Activated CD4-positive, alpha-beta T cell treated with anti-CD3 and anti-CD28 coated beads for 48 hours (primary cell): ENCODE measurements around the gene LGR6.
A peak's percentile ranks its signal among the peaks of the same experiment; 100 is the strongest.
"Not testable (repeated sequence)": the region's sequence is repeated elsewhere in the genome, so short reads cannot be mapped to it uniquely, and the experiment has no call there.

Experiments
- DNase-seq: peaks from one replicate; pipeline ENCODE4 v3.0.0-alpha.2; 2020

Gene LGR6

DNA sequence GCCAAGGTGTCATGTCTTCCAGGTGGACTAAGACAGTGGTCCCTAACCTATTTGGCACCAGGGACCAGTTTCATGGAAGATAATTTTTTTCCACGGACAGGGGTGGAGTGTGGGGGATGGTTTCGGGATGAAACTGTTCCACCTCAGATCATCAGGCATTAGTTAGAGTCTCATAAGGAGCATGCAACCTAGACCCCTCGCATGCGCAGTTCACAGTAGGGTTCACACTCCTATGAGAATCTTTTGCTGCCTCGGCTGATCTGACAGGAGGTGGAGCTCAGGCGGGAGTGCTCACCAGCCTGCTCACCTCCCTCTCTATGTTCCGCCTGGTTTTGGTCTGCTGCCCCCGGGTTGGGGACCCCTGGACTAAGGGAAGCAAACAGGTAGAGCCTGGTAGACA lies 30.9 kb downstream of the LGR6 start:
- DNase-seq, result no peak

DNA sequence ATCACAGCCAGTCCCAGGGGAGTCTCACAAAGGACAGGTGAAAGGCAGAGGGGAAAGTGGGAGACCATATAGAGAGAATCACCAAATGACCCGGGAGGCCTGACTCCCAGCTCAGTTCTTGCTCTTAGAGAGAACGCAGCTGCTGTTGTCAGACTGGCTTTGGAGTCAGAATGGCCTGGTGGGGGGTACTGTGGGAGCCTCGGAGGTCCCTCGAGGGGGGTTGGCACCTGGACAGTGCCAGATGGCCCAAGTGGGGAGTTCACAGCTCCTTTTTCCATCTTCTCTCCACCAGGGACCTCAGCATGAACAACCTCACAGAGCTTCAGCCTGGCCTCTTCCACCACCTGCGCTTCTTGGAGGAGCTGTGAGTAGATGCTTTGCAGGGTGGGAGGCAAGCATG lies 31.5 kb downstream of the LGR6 start:
- no peak for DNase-seq

DNA sequence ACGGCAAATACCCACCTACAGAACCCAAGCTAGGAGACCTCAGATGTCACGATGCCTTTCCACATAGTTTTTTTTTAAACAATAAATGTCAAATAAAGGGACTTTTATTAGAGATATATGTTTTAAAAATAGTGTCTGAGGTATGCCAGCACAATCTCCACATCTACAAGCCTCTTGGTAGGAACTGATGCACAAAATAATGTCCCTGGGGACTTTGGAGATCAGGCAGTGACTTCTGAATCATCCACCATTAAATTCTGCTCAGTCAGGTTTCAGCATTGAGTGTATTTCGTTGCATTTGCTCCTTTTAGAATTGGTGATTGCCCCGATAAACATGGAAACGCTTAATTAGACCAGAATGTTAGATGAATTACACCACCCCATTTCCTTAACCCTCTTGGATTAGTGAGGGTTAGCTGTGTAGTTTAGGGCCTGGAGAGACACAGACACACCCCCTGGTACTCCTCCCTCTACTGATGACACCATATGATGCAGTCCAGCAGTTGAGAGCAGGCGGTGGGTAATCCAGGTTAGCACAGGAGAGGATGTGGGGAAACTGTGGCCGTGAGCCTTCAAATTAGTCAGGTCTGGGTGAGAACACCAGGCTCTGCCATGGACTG lies 33.6 kb downstream of the LGR6 start:
- DNase-seq, result no peak

DNA sequence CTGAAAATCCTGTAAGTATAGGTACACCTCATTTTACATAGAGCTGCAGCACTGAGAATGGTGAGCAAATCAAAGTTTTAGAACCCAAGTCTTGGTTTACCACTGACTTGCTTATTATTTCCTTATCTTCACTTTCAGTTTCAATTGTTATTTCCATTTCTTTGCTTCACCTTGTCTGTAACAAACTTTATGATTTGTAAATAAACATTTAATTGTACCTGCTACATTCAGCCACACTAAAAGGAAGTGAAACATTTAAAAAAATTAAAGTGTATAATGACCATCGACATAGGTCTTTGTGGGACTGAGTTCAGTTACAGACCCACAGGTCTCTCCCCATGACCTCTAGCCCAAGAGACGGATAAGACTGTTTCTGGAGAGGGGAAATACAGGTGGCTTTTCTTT lies 34.4 kb downstream of the LGR6 start:
- no peak for DNase-seq

DNA sequence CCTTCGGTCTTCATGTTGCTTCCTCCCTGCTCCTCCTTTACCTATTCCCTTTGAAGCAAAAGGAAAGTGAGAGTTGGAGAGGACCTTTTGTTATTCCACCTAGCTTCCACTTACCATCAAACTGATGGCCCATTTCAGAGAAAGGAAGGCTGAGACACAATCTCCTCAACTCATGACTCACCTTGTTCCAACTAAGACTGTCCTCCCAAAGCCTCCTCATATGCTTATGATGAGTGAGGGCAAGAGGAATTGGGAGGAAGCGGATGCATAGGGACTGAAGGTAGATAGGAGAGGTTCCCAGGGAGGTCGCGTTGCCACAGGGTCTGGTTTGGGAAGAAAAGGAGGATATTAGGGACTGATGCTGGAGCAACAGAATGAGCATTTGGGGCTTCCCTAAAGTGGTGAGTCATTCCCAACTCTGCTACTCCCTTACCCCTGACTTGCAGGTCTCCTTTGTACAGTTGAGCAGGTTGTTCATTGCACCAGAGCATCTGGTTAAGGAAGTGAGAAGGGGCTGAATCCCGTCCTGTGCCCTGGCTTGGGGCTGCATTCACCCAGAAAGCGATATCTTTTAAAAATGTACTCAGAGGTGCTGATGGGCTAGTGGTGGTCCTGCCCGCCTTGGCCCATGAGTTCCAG lies 35.0 kb downstream of the LGR6 start:
- no peak for DNase-seq

DNA sequence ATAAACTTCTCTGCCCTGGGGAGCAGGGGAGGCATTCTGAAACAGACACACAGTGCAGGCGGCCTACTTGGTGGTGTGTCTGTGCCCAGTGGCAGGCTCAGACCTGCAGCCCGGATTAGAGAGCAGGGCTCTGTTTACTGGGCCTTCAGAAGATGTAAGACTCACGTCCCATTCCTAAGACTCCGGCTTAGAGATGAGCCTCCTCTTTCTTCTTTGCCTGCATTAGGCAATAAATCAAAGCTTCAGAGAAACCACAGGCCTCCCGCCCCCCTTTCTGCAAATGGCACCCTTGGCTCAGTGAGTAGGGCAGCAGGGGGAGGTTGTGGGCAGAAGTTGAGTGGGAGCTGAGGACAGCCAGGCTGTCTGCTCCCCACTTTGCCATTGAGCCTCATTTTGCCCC lies 35.8 kb downstream of the LGR6 start:
- no peak for DNase-seq

DNA sequence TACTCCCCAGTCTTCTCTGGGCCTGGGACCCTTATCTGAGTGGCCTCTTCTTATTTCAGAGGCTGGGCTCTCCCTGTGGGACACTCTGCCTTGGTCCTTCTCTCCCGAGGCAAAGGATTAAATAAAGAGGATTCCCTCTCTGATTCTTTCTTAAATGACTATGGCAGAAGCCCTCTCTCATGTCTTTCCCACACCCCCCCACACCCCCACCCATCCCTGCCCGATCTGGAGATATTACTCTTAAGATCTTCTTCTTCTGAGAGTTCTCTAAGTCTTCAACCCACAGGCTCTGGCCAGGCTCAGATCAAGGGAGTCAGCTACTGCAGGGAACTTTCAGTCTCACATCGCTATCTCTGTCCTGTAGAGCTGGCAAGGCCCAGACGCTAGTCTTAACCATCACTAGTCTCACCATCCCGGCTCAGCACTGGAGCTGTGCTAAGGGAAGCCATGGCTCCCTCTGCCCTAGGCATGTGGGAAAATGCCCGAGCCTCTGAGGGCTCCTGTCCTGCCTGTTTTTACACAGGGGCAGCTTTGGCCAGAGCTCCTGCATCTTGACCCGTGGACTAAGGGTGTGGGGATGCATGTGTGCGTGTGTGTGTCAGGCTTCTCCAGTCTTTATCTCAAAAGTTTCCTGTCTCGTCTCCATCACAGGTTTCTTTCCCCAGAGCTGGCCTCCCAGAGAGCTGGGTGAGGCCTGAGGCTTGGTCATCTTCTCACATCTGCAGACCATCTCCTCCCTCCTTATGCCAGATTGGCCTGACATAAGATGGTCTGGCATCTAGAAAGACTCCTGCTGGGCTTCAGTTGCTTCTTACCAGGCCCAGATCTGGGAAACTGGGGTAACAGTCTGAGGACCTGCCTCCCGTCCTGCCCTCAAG lies 36.7 kb downstream of the LGR6 start:
- no peak for DNase-seq

DNA sequence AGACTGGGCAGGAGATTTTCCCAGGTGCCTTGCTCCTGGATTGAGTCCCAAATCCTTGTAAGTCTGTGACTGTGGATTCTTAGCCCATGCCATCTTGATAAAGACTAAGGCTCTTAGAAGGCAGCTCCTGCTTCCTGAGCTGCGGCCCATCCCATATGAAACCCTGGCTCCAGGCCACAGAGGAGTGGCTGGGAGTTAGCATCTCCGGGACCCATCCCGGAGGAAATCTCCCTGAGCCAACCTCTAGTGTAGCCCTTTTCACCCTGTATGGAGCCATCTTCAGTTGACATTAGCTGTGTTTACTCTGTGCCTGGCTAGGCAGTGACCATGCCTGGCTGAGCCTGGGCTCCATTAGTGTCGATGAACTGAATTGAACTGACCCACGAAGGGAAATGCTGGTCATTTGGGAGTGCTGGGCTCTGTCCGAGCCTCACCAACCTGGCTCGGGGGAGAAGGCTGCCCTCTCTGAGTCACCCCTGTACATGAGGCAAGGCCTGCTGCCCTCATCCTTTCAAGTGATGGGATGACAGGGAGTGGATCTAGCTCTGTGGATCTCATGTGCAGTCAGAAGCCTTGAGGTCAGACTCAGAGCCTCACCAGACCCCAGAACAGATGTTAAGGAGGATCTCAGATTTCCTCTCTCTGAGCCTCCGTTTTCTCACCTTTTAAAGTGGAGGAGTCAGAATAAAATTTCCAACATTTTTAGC lies 37.5 kb downstream of the LGR6 start:
- no peak for DNase-seq

DNA sequence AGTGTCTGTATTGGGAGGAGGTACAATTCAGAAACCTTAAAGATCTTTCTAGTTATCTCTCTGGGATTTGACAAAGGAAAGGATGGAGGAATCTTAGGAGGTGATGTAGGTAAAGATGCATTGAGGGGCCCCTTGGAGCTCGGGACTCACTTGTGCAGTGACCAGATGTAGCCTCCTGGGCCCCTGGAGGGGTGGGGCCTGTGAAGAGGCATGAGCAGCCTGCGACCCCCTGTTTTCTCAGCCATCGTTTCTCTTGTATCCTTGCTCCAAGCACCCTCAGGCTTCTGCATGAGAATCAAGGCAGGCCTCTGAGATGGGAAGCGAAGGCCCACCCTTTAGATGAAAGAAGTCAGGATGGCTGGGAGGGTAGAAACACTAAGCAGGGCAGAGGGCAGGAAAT lies 39.6 kb downstream of the LGR6 start:
- no peak for DNase-seq

DNA sequence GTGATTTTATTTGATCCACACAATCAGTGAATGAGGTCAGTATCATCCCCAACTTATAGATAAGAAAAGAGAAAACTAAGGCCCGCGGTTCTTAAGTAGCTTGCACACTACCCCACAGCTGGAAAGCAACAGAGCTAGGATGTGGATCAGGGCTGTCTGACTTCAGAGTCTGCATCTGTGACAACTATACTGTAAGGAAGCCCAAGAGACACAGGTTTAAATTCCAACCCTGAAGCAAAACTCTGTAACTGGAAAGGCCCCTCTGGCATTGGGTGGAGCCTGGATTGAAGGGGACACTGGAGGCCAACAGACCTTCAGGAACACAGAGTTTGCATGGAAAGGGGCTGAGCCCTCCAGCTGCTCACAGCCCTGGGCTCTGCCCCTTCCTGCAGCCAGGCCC lies 40.2 kb downstream of the LGR6 start:
- no peak for DNase-seq

DNA sequence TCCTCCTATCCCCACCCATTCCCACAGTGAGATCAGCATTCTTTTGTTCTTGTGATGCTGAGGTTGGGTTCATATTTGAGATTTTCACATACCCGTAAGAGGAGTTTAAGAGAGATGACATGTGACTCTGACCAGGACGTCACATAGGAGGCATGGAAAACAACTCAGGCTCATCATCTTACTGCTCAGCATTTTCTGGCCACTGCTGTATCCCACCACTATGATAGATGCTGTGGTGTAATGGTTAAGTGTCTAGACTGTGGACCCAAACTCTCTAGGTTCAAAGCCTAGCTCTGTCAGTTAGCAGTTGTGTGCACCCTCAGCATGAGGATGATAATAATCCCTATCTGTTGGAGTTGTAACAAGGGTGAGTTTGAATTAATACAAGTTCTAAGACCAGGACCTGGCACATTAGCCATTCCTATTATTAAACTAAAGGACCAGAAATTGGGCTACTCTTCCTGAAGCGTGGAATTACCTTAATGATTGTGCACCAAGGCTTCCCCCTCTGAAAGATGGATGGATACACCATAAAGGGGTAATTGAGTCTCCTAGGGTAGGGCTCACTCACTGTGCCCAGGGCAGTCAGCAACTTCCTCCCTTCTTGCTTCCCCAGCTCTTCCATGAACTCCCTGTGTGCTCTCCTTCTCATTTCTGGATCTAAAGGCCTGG lies 40.9 kb downstream of the LGR6 start:
- no peak for DNase-seq

DNA sequence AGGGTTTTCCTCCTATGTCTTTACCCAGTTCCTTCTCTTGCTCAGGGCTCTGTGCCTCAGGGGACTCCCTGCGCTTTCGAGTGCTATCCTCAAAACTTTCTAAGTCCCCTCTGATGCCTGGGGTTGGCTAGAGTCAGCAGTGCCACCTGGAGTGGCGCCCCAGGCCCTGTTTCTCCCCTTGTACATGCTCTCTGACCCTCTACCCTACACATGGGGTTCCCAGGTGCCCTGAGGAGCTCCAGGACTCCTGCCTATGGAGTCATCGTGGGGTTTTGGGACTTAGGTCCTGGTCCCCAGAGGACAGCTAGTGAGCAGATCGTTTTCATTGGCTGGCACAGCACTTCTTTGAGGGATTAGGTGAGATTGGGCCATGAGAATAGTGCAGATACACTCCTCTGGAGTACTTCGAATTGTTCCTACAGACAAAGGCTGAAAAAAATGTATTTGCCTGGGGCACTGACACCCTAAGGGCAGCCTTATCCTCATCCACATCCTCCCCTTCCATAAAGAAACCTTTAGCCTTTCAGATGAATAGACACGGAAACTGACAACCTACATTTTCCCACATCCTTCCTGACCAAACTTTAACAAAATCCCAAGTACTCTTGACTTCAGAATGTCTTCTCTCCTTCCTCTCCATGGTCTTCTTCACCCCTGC lies 41.5 kb downstream of the LGR6 start:
- no peak for DNase-seq

DNA sequence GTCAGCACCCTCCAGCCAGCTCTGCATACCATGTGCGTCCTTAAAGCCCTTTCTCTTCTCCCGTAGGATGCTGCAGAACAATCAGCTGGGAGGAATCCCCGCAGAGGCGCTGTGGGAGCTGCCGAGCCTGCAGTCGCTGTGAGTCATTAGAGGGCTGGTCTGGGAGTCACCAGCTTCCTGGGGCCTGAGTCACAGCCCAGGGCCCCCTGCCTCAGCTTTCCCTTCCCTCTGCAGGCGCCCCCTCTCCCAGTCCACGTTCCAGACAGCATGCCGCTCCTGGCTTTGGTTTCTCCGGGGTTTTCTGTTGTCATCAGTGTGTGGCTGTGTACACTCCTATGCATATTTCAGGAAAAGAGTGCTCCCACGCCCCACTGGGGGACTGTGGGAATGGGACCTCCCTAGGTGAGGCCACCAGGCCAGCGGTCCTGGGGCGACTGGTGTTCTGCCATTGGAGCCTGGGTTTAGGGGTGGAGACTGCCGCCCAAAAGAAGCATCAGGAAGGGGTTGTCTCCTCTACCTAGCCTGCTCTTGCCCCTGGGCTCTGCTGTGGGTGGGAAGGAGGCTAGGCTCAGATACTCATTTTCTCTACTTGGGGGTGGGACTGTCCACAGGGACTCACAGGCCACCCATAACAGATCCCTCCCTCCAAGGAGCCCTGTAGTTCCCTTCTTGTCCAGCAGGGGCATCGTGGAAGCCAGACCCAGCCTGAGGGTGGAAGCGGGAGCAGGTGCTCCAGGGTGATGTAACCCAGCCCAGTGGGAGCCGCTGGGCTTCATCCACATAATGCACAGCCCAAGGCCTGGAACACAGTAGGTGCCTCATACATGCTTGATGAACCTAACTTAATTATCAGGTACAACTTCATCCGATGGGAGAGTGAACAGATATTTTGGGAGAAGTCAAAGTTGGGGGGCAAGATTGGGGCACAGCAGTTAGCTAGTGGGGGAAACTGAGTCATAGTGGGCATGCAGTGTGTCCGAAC lies 42.5 kb downstream of the LGR6 start:
- DNase-seq, result peak; percentile 84

DNA sequence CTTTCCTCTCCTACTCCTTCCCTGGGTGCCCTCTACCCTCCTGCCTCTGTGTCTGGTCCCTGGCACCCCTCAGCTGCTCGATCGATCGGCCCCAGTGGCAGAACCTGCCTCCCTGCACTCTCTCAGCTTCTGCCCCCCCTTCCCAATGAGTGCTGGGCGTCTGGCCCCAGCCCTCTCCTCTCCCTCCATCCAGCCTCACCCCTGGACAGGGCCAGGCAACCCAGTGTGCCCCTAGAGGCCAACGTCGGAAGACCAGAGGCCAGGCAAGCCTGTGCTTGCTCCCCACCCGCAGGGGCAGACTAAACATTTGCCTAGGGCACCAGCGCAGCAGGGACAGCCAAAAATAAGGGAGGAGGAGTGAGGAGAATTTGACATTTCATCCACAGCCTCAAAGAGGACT lies 43.5 kb downstream of the LGR6 start:
- DNase-seq, result peak; percentile 61

DNA sequence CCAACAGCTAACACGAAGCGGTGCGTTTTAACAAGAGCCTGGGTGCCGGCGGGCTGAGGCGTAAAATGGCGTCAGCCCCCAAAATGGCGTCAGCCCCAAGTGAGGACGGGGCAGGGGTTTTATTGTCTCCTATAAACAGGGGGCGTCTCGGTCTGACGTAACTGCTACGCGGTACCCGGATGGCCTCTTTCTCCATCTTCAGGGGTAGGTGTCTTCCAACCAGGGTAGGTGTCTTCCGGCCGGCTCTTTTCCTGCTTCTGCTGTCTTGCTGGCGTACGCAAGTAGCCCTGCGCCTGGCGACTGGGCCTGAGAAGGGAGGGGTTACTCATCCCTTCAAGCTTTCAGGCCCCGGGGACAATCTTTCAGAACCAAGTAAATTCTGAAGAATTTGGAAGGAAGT lies 45.3 kb downstream of the LGR6 start:
- no peak for DNase-seq

DNA sequence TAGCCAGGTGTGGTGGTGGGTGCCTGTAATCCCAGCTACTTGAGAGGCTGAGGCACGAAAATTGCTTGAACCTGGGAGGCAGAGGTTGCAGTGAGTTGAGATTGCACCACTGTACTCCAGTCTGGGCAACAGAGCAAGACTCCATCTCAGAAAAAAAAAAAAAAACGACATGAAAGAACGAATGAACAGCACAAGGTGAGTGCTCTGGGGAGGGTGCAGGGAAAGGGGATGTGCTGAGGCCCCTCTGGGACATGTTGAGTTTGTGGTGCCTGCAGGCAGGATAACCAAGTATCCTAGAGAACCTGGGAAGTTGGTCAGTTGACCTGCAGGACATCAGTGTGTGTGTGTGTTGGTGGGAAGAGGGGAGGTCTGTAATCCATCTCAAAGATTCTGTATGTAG lies 46.6 kb downstream of the LGR6 start:
- DNase-seq, result not testable (repeated sequence)

DNA sequence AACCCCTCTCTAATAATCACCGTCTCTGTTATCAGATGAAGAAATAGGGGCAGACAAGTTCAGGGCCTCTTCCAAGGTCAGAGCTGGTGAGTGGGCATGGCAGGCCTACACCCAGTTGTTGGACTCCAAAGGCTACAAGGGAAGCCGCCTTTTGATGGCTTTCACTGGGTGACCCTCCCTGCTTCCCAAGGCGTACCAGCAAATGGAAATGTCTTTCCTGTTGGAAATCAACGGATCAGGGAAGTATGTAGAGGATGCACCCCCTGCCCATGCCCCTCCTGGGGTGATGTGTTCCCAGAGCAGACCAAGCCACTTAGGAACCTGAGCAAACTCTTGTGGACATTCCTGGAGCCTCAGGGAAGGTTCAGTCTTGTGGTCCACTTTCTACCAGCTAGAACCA lies 47.4 kb downstream of the LGR6 start:
- DNase-seq, result no peak

DNA sequence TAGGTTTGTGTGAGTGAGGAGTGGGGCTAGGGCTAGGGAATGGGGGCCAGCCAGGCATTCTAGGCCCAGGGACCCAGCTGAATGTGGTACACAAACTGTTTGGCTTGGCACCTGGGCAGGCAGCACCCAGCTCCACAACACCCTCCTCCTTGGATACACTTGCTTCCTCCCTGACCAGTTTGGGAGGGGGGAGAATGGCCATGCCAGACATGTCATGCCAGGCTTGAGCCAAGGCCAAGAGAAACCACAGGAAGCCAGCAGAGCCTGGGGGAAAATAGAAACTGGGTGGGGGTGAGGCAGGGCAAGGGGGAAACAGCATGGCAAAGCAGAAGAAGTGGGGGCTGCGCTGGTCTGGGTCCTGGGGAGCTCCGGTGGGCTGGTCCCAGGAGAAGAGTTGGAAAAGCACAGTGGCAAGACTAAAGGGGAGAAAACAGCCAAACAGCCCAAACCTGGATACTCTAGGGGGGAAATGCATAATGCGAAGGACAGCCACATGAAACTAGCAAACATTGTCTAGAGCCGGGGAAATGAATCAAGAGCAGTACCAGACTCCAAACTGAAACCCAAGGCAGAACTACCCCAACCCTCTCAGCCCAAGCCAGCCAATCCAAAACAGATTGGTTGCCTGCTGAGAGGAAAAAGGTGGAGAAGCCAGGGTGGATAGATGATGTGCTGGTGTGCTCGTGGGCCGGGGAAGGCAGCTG lies 47.9 kb downstream of the LGR6 start:
- DNase-seq, result no peak

DNA sequence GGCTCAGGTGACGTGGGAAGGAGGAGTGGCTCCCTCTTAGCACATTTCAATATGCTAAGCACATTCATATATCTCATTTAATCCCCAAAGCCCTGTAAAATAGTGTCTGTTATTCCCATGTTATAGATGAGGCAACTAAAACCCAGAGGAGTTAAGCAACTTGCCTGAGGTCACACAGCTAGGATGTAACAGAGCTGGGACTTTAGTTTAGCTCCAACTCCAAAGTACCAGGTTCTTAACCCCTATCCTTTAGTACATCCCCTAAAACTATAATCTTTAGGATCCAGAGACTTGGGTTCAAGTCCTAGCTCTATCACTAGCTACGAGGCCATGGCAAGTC lies 48.5 kb downstream of the LGR6 start:
- no peak for DNase-seq

DNA sequence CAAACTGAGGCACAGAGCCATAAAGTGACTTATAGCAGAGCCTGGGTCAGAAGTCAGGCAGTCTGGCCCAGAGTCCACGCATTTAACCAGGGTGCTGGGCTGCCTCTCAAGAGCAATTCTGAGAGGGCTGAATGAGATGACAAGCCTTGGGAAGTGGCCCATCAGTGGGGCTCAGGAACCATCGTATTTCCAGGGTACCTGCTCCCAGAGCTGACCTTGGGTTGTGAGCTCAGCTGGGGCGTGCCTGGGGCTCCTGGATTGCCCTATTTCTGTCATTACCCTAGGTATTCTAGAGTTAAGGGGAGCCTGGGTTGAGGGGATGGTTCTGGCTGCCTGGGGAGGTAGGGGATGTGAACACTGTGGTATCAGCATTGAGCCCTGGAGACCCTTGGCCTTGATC lies 49.4 kb downstream of the LGR6 start:
- DNase-seq, result no peak

DNA sequence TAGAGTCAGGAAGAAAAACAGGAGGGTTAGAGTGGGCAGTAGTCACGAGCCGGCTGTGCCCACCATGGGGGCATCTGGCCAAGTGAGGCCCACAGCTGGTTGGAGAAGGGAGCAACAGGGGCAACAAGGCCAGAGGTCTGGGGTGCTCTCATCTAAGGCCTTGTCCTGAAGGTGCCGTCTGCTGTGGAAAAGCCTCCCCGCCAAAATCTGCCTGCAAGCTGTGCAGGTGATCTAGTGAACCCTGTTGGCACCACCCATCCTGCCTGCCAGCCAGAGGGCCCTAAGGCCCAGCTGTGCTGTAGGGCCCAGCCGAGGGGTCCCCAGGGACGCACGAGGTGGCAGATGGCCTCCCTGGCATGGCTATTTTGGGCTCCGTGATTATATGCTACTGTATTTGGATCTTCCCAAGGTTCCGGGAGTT lies 51.3 kb downstream of the LGR6 start:
- DNase-seq, result no peak
